HG02870 (cell line): Measurements from ENCODE around the gene NELFE.
"Not testable (repeated sequence)": the region's sequence is repeated elsewhere in the genome, so short reads cannot be mapped to it uniquely, and the experiment has no call there.

Experiments used
- ATAC-seq: cut with Tn5 transposase; IDR thresholded peaks from one replicate; pipeline ENCODE4 v1.9.1; 2021; ENCODE audit warnings: mild to moderate bottlenecking, moderate library complexity; ENCODE audit not compliant: unreplicated experiment

Gene NELFE, protein sequence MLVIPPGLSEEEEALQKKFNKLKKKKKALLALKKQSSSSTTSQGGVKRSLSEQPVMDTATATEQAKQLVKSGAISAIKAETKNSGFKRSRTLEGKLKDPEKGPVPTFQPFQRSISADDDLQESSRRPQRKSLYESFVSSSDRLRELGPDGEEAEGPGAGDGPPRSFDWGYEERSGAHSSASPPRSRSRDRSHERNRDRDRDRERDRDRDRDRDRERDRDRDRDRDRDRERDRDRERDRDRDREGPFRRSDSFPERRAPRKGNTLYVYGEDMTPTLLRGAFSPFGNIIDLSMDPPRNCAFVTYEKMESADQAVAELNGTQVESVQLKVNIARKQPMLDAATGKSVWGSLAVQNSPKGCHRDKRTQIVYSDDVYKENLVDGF

GRCh38 chr6:31958741-31959739 lies at the start of gene NELFE, which contains the start of gene SKIC2:
Gene NELFE, minus strand, starts transcription at chr6:31958971. Its CDS starts 525 bp downstream, at chr6:31958446.
Gene SKIC2, plus strand, starts transcription at chr6:31959175. Its CDS starts 18 bp downstream, at chr6:31959193.
- peak; percentile 95 for ATAC-seq

- not testable (repeated sequence) for ATAC-seq
Observed at GRCh38 chr6:32008037-32008436, 49.3 kb upstream of the NELFE start.

GRCh38 chr6:32007086-32007485 lies 48.3 kb upstream of the NELFE start:
- ATAC-seq: not testable (repeated sequence)

- not testable (repeated sequence) for ATAC-seq
Observed at GRCh38 chr6:32005991-32006529, 47.3 kb upstream of the NELFE start.

DNA sequence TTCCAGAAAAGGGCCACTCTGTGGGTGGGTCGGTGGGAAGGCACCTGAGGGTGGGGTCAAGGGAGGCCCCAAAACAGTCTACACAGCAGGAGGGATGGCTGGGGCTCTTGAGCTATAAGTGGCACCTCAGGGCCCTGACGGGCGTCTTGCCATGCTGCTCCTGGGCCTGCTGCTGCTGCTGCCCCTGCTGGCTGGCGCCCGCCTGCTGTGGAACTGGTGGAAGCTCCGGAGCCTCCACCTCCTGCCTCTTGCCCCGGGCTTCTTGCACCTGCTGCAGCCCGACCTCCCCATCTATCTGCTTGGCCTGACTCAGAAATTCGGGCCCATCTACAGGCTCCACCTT lies 46.7 kb upstream of the NELFE start:
- ATAC-seq: not testable (repeated sequence)

DNA sequence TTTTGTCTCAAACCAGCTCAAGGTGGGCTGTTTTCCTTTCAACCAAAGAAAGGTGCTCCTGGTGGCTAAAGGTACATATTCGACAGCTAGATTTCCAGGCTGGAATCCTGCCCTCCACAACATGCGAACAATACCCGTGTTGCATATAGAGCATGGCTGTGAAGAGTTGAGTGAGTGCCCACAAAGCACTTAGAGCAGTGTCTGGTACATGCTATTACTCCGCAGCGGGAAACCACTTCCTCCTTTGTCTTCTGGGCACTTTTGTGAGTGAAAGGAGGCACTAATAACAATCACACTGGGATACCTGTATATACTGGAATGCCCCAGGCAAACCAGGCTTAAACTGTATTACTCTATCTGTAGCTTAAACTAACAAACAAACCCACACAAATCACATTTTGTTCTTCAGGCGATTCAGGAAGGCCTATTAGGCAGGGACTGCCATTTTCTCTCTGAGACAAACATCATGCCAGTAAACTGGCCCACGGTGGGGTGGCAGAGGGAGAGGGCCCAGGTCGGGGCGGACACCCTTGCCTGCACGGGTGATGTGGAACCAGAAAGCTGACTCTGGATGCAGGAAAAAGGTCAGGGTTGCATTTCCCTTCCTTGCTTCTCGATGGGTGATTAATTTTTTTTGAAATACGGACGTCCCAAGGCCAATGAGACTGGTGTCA lies 46.2 kb upstream of the NELFE start:
- ATAC-seq: not testable (repeated sequence)

- not testable (repeated sequence) for ATAC-seq
Observed at GRCh38 chr6:32004393-32004792, 45.6 kb upstream of the NELFE start.

DNA sequence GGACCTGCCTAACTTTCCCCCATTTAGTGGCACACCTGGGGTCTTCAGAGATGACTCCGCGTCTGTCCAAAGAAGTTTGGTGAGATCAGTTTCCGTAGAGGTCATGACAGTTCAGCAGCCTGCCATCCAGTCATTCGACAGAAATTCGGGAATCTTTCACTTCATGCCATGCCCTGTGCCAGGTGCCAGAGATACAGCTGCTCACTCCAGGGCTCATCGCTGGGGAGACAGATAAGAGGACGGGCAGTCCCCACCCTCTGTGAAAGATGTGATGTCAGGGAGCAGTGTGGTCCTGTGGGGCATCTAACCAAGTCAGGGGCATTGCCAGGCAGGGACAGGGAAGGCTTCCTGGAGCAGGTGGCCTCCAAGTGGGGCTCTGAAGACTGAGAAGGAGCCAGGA lies 44.5 kb upstream of the NELFE start:
- ATAC-seq: not testable (repeated sequence)

GRCh38 chr6:32002546-32003268 lies 43.9 kb upstream of the NELFE start:
- not testable (repeated sequence) for ATAC-seq

DNA sequence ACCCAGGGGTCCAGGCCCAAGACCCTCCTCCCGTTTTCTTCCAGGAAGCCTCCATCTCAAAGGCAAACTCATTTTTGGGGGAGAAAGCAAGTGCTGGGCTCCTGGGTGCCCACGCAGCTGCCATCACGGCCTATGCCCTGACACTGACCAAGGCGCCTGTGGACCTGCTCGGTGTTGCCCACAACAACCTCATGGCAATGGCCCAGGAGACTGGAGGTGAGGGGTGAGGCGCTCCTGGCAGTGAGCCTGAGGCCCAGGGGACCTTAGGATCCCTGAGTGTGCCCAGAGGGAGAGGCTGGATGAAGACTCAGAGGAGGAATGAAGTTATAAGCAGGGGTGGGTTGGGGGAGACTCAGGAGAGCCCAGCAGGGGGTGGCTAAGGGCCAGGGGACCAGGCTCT lies 37.6 kb upstream of the NELFE start:
- not testable (repeated sequence) for ATAC-seq

DNA sequence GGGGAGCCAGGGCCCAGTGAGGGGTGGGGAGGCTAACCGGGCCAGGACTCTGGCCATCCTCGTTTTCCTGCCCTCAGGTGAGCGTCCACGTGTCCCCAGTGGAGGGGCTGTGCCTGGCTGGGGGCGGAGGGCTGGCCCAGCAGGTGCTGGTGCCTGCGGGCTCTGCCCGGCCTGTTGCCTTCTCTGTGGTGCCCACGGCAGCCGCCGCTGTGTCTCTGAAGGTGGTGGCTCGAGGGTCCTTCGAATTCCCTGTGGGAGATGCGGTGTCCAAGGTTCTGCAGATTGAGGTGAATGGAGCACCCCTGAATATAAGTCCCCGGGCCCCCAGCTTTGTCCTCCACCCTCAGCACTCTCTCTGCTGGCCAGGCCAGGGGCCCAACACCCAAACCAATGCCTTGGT lies 35.6 kb upstream of the NELFE start:
- ATAC-seq: not testable (repeated sequence)

DNA sequence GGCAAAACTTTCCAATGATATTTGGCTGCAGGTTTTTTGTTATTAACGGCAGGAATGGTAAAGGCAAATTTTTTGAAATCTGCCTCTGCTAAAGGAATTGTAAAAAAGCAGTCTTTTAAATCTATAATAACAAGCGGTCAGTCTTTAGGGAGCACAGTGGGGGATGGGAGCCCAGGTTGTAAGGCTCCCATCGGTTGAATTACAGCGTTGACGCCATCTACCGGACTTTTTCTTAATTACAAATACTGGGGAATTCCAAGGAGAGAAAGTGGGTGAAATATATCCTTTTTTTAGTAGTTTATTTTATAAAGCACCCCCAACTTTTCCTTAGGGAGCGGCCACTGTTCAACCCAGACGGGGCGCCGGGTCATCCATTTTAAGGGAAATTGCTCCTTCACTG lies 30.6 kb upstream of the NELFE start:
- not testable (repeated sequence) for ATAC-seq

GRCh38 chr6:31981744-31982143 lies 23.0 kb upstream of the NELFE start, which contains the start of gene C4A:
Gene C4A, plus strand, starts transcription at chr6:31982057. Its CDS starts 51 bp downstream, at chr6:31982108.
- not testable (repeated sequence) for ATAC-seq

DNA sequence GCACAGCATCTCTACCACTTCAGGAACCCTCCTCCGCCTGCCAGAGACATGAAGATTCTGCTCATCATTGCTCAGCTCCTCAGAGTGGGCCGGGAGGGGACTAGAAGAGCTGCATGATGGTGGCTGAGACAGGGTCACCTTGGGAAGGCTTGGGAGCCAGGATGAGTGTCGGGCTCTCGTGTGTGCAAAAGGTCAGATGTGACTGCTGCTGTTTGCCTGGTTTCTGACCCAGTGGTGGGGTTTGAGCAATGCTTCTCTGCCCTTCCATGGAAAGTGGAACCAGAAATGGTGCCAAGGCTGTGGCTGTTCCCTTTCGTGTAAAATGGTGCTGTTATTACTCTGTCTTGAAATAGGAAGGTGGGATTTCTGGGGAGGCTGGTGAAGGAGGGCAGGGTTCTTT lies 22.2 kb upstream of the NELFE start:
- ATAC-seq: not testable (repeated sequence)

GRCh38 chr6:31980195-31980876 lies 21.6 kb upstream of the NELFE start:
- ATAC-seq: not testable (repeated sequence)

DNA sequence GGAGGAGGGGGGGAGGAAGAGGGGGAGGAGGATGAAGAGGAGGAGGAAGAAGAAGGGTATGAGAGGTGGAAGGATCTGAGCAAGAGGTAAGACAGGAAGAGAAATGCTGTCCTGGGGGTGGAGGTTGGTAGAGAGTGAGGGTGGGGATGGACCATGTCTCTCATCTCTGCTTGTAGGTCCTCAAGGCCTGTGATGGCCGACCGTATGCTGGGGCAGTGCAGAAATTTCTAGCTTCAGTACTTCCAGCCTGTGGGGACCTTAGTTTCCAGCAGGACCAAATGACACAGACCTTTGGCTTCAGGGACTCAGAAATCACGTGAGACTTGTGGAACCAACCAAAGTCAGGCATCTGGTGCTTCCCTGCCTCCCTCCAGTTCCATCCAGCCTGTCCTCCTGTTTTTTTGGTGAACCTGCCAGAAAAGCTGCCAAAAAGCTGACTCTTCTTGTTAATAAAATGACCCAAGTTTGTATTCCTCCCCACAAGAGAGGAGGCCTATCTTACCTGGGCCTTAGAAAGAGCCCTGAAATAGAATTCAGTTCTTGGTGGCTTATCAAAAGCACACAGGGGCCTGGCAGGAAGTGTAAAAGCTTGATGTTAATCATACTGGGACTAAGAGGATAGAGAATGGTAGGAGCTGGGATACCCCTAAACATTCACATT lies 20.6 kb upstream of the NELFE start:
- ATAC-seq: no peak

GRCh38 chr6:31978831-31979230 lies 20.1 kb upstream of the NELFE start:
- ATAC-seq: no peak

DNA sequence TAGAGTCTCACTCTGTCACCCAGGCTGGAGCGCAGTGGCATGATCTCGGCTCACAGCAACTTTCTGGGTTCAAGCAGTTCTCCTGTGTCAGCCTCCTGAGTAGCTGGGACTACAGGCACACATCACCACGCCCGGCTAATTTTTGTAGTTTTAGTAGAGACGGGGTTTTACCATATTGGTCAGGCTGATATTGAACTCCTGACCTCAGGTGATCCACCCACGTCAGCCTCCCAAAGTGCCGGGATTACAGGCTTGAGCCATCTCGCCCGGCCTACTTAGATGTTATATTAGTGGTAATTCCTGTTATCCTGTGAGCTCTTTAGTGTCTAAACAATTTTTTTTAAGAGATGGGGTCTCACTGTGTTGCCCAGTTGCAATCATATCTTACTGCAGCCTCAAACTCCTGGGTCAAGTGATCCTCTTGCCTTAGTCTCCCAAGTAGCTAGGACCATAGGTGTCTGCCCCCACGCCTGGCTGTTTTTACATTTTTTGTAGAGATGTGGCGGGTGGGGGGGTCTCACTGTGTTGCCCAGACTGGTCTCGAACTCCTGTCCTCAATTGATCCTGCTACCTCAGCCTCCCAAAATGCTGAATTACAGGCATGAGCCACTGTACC lies 19.2 kb upstream of the NELFE start:
- no peak for ATAC-seq
